Mesendoderm (in vitro differentiated cells): ENCODE results near the gene METTL4.

Experiments used
- DNase-seq: peaks from one replicate; pipeline ENCODE4 v3.0.0; 2013
- H2AK5ac ChIP-seq: 2 replicates; pipeline ENCODE4 v1.6.1; 2013; ENCODE audit warnings: low read length, inconsistent platforms
- H2BK120ac ChIP-seq: 2 replicates; pipeline ENCODE4 v1.6.1; 2013; ENCODE audit warnings: low read depth, mild to moderate bottlenecking, low read length, moderate library complexity, mixed read lengths
- H2BK15ac ChIP-seq: replicated peaks from 2 replicates; pipeline ENCODE4 v1.6.1; 2013; ENCODE audit warnings: low read depth, mild to moderate bottlenecking, moderate library complexity
- H2BK5ac ChIP-seq: 2 replicates; pipeline ENCODE4 v1.6.1; 2013; ENCODE audit warnings: low read length, inconsistent platforms
- H3K18ac ChIP-seq: 2 replicates; pipeline ENCODE4 v1.6.1; 2013; ENCODE audit warnings: mild to moderate bottlenecking, low read length, mixed read lengths
- H3K23ac ChIP-seq: one replicate; pipeline ENCODE4 v1.6.1; 2013; ENCODE audit warnings: low read length
- H3K27ac ChIP-seq: 2 replicates; pipeline ENCODE4 v1.5.1; 2013; ENCODE audit warnings: low read depth, mild to moderate bottlenecking, inconsistent platforms, low read length, moderate library complexity
- H3K27me3 ChIP-seq: 2 replicates; pipeline ENCODE4 v1.6.1; 2013; ENCODE audit warnings: low read length, control low read depth, mild to moderate bottlenecking, inconsistent platforms; ENCODE audit not compliant: insufficient read depth, poor library complexity
- H3K36me3 ChIP-seq: 2 replicates; pipeline ENCODE4 v1.6.1; 2013; ENCODE audit warnings: low read length, inconsistent platforms; ENCODE audit not compliant: control insufficient read depth, insufficient read depth
- H3K4ac ChIP-seq: one replicate; pipeline ENCODE4 v1.6.1; 2013; ENCODE audit warnings: low read depth, mild to moderate bottlenecking, low read length, moderate library complexity
- H3K4me1 ChIP-seq: 2 replicates; pipeline ENCODE4 v1.6.1; 2013; ENCODE audit warnings: low read depth, low read length, inconsistent platforms; ENCODE audit not compliant: control insufficient read depth
- H3K4me2 ChIP-seq: 2 replicates; pipeline ENCODE4 v1.6.1; 2013; ENCODE audit warnings: low read length
- H3K4me3 ChIP-seq: 2 replicates; pipeline ENCODE4 v1.5.1; 2013; ENCODE audit warnings: mild to moderate bottlenecking, low read length
- H3K56ac ChIP-seq: one replicate; pipeline ENCODE4 v1.6.1; 2013; ENCODE audit warnings: low read length
- H3K79me1 ChIP-seq: 2 replicates; pipeline ENCODE4 v1.6.1; 2013; ENCODE audit warnings: low read length, inconsistent platforms
- H3K79me2 ChIP-seq: 2 replicates; pipeline ENCODE4 v1.6.1; 2013; ENCODE audit warnings: mild to moderate bottlenecking, low read length; ENCODE audit not compliant: control insufficient read depth, insufficient read depth
- H3K9ac ChIP-seq: 2 replicates; pipeline ENCODE4 v1.6.1; 2013; ENCODE audit warnings: low read length, inconsistent platforms
- H4K5ac ChIP-seq: one replicate; pipeline ENCODE4 v1.6.1; 2013; ENCODE audit warnings: low read length
- H4K8ac ChIP-seq: one replicate; pipeline ENCODE4 v1.6.1; 2013; ENCODE audit warnings: low read depth, mild to moderate bottlenecking, control low read depth, low read length, moderate library complexity
- WGBS: extraction: QIAGEN DNeasy Blood & Tissue Kit; methylation state at CpG from one replicate; pipeline ENCODE4 v1.1.7; 2013; ENCODE audit warnings: low lambda C conversion rate, missing lambda C conversion rate; ENCODE audit not compliant: insufficient coverage; ENCODE audit errors: extremely low coverage; 5-methylcytosine and 5-hydroxymethylcytosine counted together

METTL4 gene

DNA sequence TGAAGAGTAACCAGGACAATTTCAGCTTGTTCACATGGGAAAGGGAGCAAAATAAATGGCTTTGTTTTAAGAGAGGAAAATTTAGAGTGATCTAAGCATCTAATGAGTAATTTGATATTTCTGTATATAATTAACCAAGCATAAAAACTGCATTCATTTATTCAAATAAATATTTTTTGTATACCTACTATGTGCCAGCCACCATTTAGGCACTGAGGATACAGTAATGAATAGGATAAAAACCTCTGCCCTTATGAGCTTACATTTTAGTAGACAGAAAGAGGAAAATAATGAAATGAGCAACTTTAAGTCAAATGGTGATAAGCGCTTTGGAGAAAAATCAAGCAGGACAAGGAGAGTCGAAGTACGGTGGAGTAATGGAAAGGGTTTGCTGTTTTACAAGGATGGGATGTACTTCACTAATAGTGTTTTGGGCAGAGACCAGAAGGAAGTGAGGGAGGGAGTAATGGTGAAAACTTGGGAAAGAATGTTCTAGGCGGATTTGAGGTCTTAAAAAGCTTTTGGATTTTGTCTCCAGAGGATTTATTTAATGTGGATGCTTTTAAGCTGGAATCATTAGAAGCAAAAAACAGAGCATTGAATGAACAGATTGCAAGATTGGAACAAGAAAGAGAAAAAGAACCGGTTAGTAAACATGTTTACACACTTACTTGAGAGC is 17.5 kb upstream of the METTL4 start:
- Histone ChIP-seq H3K56ac (no peak overlapping the region), H2BK15ac (no peak overlapping the region), H3K27ac (no peak overlapping the region), H3K4me1 (no peaks in the 10 kb centered on the region), H4K8ac (no peak overlapping the region), H3K79me1 (no peaks in the 10 kb centered on the region), H3K4me2 (no peak overlapping the region), H3K23ac (no peak overlapping the region), H3K9ac (no peak overlapping the region), H3K79me2 (no peaks in the 10 kb centered on the region), H4K5ac (no peak overlapping the region), H3K4me3 (no peak overlapping the region), H2AK5ac (no peak overlapping the region), H2BK5ac (no peak overlapping the region), H3K36me3 (peaks cover 3% of the 10 kb centered on the region), H3K27me3 (no peaks in the 10 kb centered on the region), H2BK120ac (no peak overlapping the region), H3K18ac (no peak overlapping the region), H3K4ac (no peak overlapping the region)
- no peak for DNase-seq
- WGBS = 100% methylated on average over 1 of the region's 5 CpGs

DNA sequence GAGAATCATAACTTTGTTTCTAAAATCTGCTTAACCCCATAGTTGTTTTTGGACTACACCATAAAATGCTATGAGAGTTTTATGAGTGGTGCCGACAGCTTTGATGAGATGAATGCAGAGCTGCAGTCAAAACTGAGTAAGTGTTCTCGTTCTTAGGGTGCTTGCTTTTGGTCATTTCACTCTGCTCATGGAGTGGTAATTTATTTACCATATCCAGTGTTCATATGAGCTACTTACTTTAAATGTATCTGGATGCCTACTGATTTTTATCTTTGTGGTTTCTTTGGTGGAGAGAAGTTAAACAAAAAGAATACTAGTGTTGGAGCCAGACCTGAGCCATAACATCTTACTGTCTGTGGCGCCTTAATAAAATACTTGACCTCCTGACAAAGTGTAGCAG is 16.5 kb upstream of the METTL4 start:
- no CpG with 5 or more reads among the region's 3 CpGs for WGBS
- Histone ChIP-seq H3K23ac (no peak overlapping the region), H4K5ac (no peak overlapping the region)

DNA sequence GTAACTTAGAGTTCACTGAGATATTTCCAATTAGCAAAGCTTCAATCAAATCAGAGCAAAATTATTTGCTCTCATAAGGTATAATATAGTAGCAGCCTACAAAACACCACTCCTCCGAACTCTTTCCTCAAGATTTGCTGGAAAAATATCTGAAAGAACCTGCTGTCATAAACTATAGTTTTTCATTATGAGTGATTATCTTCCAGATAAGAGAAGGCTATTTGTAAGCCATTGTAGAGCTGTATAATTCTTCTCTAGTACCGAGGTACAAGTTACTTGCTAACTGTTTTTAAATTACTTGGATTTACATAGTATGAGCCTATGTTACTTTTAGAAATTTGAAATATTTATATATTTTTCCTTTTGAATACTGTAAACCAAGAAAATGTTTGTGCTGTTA is 2.1 kb upstream of the METTL4 start:
- Histone ChIP-seq H3K27ac (no peak overlapping the region), H3K36me3 (peaks cover under 1% of the 10 kb centered on the region), H3K79me2 (peaks cover 30% of the 10 kb centered on the region), H4K5ac (no peak overlapping the region), H3K23ac (no peak overlapping the region), H3K4me2 (no peak overlapping the region), H3K4me1 (peaks cover 7% of the 10 kb centered on the region), H3K4me3 (no peak overlapping the region), H3K4ac (no peak overlapping the region), H2AK5ac (no peak overlapping the region), H2BK15ac (no peak overlapping the region), H3K18ac (no peak overlapping the region), H2BK5ac (no peak overlapping the region), H4K8ac (no peak overlapping the region), H3K56ac (no peak overlapping the region), H3K27me3 (no peaks in the 10 kb centered on the region), H2BK120ac (no peak overlapping the region), H3K9ac (peak overlapping the region; percentile 97), H3K79me1 (peaks cover 6% of the 10 kb centered on the region)
- WGBS = no CpG with 5 or more reads among the region's 2 CpGs
- DNase-seq = no peak

More for the DNA sequence above, 16.5 kb upstream of the METTL4 start:
- no peak overlapping the region for H3K4me3 ChIP-seq
- no peak overlapping the region for H3K4me2 ChIP-seq
- no peak overlapping the region for H2AK5ac ChIP-seq
- no peak for DNase-seq
- H3K9ac ChIP-seq = no peak overlapping the region
- H3K18ac ChIP-seq = no peak overlapping the region
- no peaks in the 10 kb centered on the region for H3K79me1 ChIP-seq
- H3K4ac ChIP-seq = no peak overlapping the region
- no peak overlapping the region for H2BK5ac ChIP-seq
- no peak overlapping the region for H2BK120ac ChIP-seq
- no peaks in the 10 kb centered on the region for H3K4me1 ChIP-seq
- H2BK15ac ChIP-seq = no peak overlapping the region
- peaks cover 3% of the 10 kb centered on the region for H3K36me3 ChIP-seq
- no peak overlapping the region for H3K56ac ChIP-seq
- no peak overlapping the region for H4K8ac ChIP-seq
- no peaks in the 10 kb centered on the region for H3K27me3 ChIP-seq
- no peak overlapping the region for H3K27ac ChIP-seq
- H3K79me2 ChIP-seq = no peaks in the 10 kb centered on the region

DNA sequence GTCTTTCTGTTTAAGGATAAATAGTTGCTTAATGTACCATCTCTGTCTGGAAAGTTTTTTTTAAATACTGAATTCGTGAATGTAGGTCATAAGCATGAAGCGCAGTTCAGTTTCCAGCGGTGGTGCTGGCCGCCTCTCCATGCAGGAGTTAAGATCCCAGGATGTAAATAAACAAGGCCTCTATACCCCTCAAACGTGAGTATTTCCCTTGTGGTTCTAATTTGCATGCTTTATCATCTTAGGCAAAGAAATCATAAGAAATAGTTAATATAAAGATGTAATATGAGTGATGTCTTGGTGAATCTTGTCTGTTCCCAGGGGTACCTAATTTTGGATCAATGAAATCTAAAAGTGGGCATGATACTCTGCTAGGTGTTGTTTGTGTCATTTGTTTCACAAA is 1.6 kb upstream of the METTL4 start:
- no CpG with 5 or more reads among the region's 5 CpGs for whole genome bisulfite sequencing

DNA sequence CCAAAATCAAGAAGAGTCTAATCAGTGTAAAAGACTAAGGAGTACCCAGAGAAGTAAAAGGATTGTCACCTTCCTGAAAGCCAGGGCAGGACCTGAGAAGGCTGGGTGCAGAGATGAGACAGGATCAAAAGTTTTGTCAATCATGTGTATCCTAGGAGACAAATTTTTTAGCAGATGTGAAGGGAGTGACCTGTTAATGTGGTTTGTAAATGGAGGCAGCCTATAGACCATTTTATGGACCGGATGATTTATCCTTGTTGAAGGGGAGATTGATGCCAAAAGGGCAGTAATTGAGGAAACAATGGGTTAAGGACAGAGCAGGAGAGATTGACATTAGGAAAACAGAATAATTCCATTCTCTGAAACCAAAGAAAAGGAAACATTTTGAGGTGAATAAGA is 865 bp upstream of the METTL4 start:
- Histone ChIP-seq H3K27me3 (no peaks in the 10 kb centered on the region), H3K36me3 (no peaks in the 10 kb centered on the region), H3K4ac (no peak overlapping the region), H3K4me1 (peaks cover 7% of the 10 kb centered on the region), H3K9ac (peak overlapping the region; percentile 97), H4K5ac (no peak overlapping the region), H3K18ac (no peak overlapping the region), H2BK15ac (no peak overlapping the region), H3K4me2 (peak overlapping the region; percentile 72), H3K4me3 (peak overlapping the region; percentile 97), H3K27ac (no peak overlapping the region), H3K79me2 (peaks cover 30% of the 10 kb centered on the region), H2AK5ac (no peak overlapping the region), H2BK120ac (no peak overlapping the region), H3K79me1 (peaks cover 6% of the 10 kb centered on the region), H2BK5ac (no peak overlapping the region), H3K23ac (no peak overlapping the region), H3K56ac (peak overlapping the region; percentile 89), H4K8ac (no peak overlapping the region)
- peak; percentile 5 for DNase-seq
- WGBS = no CpG with 5 or more reads among the region's 1 CpG

More for the DNA sequence above, 1.6 kb upstream of the METTL4 start:
- peaks cover 7% of the 10 kb centered on the region for H3K4me1 ChIP-seq
- H4K8ac ChIP-seq = no peak overlapping the region
- H3K27ac ChIP-seq = no peak overlapping the region
- peaks cover 30% of the 10 kb centered on the region for H3K79me2 ChIP-seq
- no peak overlapping the region for H2AK5ac ChIP-seq
- H3K4me3 ChIP-seq = no peak overlapping the region
- no peak overlapping the region for H2BK5ac ChIP-seq
- H3K27me3 ChIP-seq = no peaks in the 10 kb centered on the region
- no peak overlapping the region for H3K4ac ChIP-seq
- peak overlapping the region; percentile 15 for H3K4me2 ChIP-seq
- peaks cover 6% of the 10 kb centered on the region for H3K79me1 ChIP-seq
- no peak overlapping the region for H3K18ac ChIP-seq
- H3K23ac ChIP-seq = no peak overlapping the region
- no peak overlapping the region for H3K56ac ChIP-seq
- no peak overlapping the region for H2BK120ac ChIP-seq
- H2BK15ac ChIP-seq = no peak overlapping the region
- peak overlapping the region; percentile 97 for H3K9ac ChIP-seq
- no peak overlapping the region for H4K5ac ChIP-seq
- H3K36me3 ChIP-seq = no peaks in the 10 kb centered on the region
- DNase-seq = no peak

DNA sequence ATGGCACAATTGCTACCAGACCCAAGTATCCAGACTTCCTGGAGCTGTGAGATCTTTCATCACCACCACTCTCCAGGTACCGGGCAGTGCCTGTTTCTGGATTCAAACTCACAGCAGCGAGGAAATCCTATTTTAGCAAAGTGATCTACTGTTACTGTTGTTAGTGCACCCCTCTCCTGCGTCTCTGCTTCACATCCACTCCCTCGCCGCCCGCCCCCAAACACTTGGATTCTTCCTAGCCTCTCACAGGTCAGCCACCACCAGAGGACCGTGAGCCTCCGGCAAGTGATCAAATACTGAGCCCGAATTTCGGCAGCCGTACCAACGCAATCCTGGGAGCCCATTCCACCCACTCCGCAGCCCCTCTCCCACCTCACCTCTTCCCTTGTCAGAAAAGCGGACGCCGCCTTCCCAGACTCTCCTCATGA is 519 bp downstream of the METTL4 start:
- peak overlapping the region; percentile 97 for H3K9ac ChIP-seq
- no peaks in the 10 kb centered on the region for H3K36me3 ChIP-seq
- peak overlapping the region; percentile 89 for H3K56ac ChIP-seq
- H3K18ac ChIP-seq = peak overlapping the region; percentile 33
- H2BK5ac ChIP-seq = peak overlapping the region; percentile 70
- no peak overlapping the region for H4K5ac ChIP-seq
- H2AK5ac ChIP-seq = no peak overlapping the region
- peak overlapping the region; percentile 84 for H3K4me2 ChIP-seq
- peaks cover 6% of the 10 kb centered on the region for H3K79me1 ChIP-seq
- no peak overlapping the region for H3K23ac ChIP-seq
- no peak overlapping the region for H2BK120ac ChIP-seq
- no peak overlapping the region for H4K8ac ChIP-seq
- peak overlapping the region; percentile 75 for H3K4ac ChIP-seq
- H3K27ac ChIP-seq = peak overlapping the region; percentile 42
- peak; percentile 82 for DNase-seq
- no peaks in the 10 kb centered on the region for H3K27me3 ChIP-seq
- peaks cover 7% of the 10 kb centered on the region for H3K4me1 ChIP-seq
- peak overlapping the region; percentile 97 for H3K4me3 ChIP-seq
- H2BK15ac ChIP-seq = no peak overlapping the region
- peaks cover 30% of the 10 kb centered on the region for H3K79me2 ChIP-seq
- WGBS = no CpG with 5 or more reads among the region's 16 CpGs
